ENCODE results near the gene GRIN3A. TPM values are rescaled to one million over a fixed set of nuclear protein-coding genes. Genes with fewer than 3 reads are reported as not detected.

The GRIN3A gene
- total and polyA plus RNA-seq, 2 donors: 0.09 to 0.79 TPM

DNA sequence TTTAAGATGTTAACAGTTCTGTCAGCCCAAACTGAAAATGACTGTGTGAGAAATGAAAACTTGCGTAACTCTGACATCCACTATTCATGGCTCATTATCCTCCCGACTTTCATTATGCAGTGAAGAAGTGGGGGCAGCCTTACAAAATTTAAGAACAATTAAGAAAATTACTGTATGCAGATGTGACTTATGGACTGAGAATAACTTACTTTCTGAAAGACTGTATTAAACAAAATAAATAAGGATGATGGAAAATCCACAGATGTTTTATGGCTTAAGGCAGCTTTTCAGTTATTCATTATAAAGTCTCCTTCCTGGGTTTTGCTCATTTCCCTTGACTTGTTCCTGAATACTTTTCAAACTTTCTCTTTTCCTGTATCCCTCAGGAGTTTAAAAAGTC is 55.2 kb downstream of the GRIN3A start:
- H3K4me1 ChIP-seq (ENCODE audit: insufficient read depth): no peaks in the 10 kb centered on the region
- no peak overlapping the region for H3K4me3 ChIP-seq (ENCODE audit: low read depth, low read length)
- no peak for DNase-seq (ENCODE audit: extremely low spot score)
- WGBS: 83% methylated on average over 2 of the region's 2 CpGs
- no peaks in the 10 kb centered on the region for H3K36me3 ChIP-seq (ENCODE audit: insufficient read depth)
- H3K27ac ChIP-seq (ENCODE audit: low read depth): no peak overlapping the region

DNA sequence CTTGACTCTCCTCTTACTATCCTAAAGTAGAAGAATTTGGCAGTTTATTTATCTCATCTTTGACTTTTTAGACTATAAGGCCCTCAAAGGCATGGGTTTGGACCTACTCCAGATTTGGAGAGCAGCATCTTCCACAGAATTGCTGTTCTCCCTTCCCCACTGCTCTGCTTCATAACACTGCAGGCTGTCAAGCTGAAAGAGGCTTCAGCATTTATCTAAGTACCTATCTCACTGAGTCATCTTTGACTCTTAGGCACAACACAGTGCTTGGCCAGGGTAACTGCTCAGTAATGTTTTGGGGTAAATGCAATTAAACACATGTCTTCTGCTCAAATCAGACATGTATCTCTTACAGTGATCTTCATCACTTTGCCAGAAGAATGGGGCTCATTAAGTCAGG is 60.6 kb downstream of the GRIN3A start:
- Histone ChIP-seq H3K36me3 (ENCODE audit: insufficient read depth) (no peaks in the 10 kb centered on the region), H3K4me1 (ENCODE audit: insufficient read depth) (no peaks in the 10 kb centered on the region), H3K4me3 (ENCODE audit: low read depth, low read length) (no peak overlapping the region), H3K27ac (ENCODE audit: low read depth) (no peak overlapping the region)
- no peak for DNase-seq (ENCODE audit: extremely low spot score)

DNA sequence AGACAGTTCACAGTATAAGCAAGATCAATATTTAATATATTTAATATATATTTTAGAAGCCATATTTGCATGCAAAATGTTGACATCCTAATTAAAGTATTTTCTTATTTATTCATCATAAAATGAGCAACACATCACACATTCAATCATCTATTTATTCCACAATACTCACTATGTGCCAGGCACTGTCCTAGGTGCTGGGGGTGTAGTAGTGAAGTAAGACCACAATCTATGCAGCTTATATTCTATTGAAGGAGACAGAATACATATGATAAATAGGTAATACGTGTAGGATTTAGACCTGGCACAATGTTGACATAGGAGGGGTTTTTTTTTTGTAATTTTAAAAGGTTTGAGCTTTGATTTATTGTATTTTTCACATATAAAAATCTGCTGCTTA is 63.1 kb downstream of the GRIN3A start:
- Histone ChIP-seq H3K36me3 (ENCODE audit: insufficient read depth) (no peaks in the 10 kb centered on the region), H3K4me1 (ENCODE audit: insufficient read depth) (no peaks in the 10 kb centered on the region), H3K4me3 (ENCODE audit: low read depth, low read length) (no peak overlapping the region), H3K27ac (ENCODE audit: low read depth) (no peak overlapping the region)
- WGBS: 45% methylated on average over 1 of the region's 1 CpG
- DNase-seq (ENCODE audit: extremely low spot score): no peak

DNA sequence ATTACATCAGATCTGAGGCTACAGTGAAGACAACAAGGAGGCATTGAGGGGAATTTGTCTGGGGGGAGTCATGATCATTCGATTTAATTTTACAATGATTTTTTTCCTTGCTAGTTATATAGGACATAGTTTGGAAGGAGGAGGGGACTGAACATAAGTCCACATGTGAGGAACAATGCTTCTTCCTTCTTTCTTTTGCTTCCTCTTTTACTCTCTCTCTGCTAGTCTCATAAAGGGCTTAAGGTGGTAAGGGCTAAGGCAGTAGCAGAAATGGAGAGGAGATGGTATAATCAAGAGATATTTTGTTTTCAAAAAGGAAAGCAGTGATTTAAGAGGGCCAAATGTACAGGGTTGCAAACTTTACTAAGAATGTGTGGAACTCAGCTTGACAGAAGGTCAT is 64.3 kb downstream of the GRIN3A start:
- DNase-seq (ENCODE audit: extremely low spot score): no peak
- H3K4me1 ChIP-seq (ENCODE audit: insufficient read depth): no peaks in the 10 kb centered on the region
- no peaks in the 10 kb centered on the region for H3K36me3 ChIP-seq (ENCODE audit: insufficient read depth)
- no peak overlapping the region for H3K27ac ChIP-seq (ENCODE audit: low read depth)
- no peak overlapping the region for H3K4me3 ChIP-seq (ENCODE audit: low read depth, low read length)
- 53% methylated on average over 1 of the region's 1 CpG for WGBS

DNA sequence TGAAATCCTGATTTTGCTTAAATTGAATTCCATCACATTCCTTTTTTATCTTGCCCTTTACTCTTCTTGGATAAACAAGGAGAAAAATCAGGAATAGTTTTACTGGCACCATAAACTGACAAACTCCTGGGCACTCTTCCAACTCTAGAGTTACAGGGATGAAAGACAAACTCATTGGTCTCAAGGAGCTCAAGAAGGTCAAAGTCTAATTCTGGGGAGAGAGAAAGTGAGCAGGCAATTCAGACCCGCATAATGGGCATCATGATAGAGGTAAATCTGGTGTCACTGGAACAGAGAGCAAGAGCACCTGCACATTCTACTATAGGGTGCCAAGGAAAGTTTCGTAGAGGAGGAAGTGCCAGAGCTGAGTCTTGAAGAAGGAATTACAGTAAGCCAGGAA is 64.8 kb downstream of the GRIN3A start:
- DNase-seq (ENCODE audit: extremely low spot score): no peak
- H3K36me3 ChIP-seq (ENCODE audit: insufficient read depth): no peaks in the 10 kb centered on the region
- H3K4me1 ChIP-seq (ENCODE audit: insufficient read depth): no peaks in the 10 kb centered on the region
- WGBS: 38% methylated on average over 2 of the region's 2 CpGs
- no peak overlapping the region for H3K4me3 ChIP-seq (ENCODE audit: low read depth, low read length)
- H3K27ac ChIP-seq (ENCODE audit: low read depth): no peak overlapping the region

DNA sequence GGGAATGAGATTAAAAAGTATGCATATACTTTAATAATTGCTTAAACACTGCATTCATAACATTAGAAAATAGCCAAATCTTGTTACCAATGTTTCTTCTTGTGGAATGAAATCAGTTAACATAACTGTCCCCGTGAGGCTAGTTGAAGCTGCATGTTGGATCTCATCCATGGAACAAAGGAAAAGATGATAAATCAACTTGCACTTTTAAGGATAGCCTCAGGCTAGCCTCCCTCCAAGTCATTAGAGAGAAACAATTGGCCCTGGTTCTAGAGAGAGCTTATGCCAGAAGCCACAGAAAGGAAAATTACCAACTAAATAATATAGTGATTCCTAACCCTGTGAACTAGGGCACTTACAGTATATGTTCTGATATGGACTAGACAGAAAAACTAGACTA is 66.9 kb downstream of the GRIN3A start:
- H3K4me3 ChIP-seq (ENCODE audit: low read depth, low read length): no peak overlapping the region
- H3K4me1 ChIP-seq (ENCODE audit: insufficient read depth): no peaks in the 10 kb centered on the region
- no peak for DNase-seq (ENCODE audit: extremely low spot score)
- H3K27ac ChIP-seq (ENCODE audit: low read depth): no peak overlapping the region
- WGBS: 25% methylated on average over 1 of the region's 1 CpG
- H3K36me3 ChIP-seq (ENCODE audit: insufficient read depth): no peaks in the 10 kb centered on the region

DNA sequence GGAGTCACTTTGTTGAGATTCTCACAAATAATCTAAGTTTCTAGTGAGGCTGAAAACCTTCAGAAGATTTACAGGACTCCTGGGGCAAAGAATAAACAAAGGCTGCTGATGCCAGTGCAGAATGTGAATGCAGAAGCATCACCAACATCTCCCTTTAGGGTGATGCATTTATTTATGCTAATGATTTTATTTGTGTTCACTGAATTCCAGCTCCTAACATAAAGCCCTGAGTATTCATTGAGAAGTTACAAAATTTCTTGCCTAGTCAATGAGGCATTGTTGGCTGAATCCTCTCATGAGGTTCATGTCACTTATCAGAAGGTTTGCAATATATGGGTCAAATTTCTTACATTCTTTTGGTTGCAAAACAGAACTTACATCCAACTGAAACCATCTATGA is 70.0 kb downstream of the GRIN3A start:
- H3K4me1 ChIP-seq (ENCODE audit: insufficient read depth): no peaks in the 10 kb centered on the region
- H3K36me3 ChIP-seq (ENCODE audit: insufficient read depth): no peaks in the 10 kb centered on the region
- H3K27ac ChIP-seq (ENCODE audit: low read depth): no peak overlapping the region

DNA sequence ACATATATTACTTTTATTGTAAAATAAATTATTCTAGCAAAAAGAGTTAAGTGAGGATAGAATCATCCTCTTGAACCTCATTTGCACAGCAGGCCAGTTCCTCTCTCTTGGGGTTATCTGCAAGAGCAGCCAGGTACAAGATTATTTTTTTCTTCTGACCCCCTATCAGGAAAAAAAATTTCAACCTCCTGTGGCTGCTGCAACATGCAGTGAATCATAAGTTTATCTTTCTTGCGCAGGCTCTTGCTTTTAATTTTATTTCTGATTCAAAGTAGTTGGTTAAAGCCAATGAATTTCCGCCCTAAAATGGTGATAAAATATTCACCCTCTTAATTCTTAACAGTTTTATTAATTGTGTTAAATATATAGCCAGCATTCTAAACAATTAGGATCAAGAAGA is 74.0 kb downstream of the GRIN3A start:
- no peak overlapping the region for H3K4me3 ChIP-seq (ENCODE audit: low read depth, low read length)
- no peaks in the 10 kb centered on the region for H3K4me1 ChIP-seq (ENCODE audit: insufficient read depth)
- WGBS: 71% methylated on average over 2 of the region's 2 CpGs
- DNase-seq (ENCODE audit: extremely low spot score): no peak
- H3K36me3 ChIP-seq (ENCODE audit: insufficient read depth): no peaks in the 10 kb centered on the region
- no peak overlapping the region for H3K27ac ChIP-seq (ENCODE audit: low read depth)

More for the DNA sequence above, 70.0 kb downstream of the GRIN3A start:
- no peak for DNase-seq (ENCODE audit: extremely low spot score)
- H3K4me3 ChIP-seq (ENCODE audit: low read depth, low read length): no peak overlapping the region

DNA sequence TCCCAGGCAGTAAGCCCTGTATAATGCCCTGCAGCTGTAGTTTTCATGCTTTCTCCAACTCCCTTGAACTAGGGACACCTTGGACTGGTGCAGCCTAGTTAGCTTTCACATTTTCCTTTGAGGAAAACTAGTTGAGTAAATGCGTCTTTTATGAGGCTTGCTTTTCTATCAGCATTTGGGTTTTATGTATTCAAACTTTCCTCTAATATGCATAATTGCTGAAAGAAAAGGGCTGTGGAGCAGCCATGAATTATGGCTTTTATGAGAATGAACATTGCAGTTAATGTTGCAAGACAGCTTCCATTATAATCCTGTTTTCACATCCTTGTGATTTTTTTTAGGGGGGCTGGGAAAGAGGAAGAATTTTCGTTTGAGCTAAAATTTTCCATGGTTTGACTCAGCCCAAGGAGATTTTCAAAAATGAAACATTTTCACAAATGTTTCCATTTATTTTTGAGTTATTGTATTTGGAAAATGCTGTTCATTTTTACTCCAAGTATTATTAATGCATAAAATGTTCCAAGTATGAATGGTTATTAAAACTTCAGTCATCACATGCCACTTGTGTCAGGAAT is 85.8 kb downstream of the GRIN3A start:
- no peak overlapping the region for H3K27ac ChIP-seq (ENCODE audit: low read depth)
- WGBS: 49% methylated on average over 2 of the region's 2 CpGs

DNA sequence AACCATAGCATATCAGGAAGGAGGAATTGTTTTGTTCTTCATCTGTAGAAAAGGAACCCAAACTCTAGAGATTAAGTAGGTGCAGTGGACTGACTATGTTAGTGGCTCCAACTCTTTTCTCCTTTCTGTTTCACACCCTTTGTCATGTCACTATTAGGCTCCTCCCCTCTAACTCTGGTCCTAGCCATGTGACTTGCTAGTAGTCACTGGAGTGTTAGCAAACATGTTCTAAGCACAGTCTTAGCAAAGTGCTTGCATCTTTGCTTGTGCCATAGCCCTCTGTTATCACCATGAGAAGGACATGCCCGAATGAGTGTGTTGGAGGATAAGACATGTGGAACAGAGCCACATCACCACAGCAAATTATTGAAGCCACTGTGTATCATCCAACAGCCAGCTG is 88.3 kb downstream of the GRIN3A start:
- Histone ChIP-seq H3K4me3 (ENCODE audit: low read depth, low read length) (no peak overlapping the region), H3K36me3 (ENCODE audit: insufficient read depth) (no peaks in the 10 kb centered on the region), H3K4me1 (ENCODE audit: insufficient read depth) (no peaks in the 10 kb centered on the region), H3K27ac (ENCODE audit: low read depth) (no peak overlapping the region)
- WGBS: 82% methylated on average over 1 of the region's 1 CpG
- no peak for DNase-seq (ENCODE audit: extremely low spot score)

More for the DNA sequence above, 85.8 kb downstream of the GRIN3A start:
- H3K36me3 ChIP-seq (ENCODE audit: insufficient read depth): no peaks in the 10 kb centered on the region
- H3K4me1 ChIP-seq (ENCODE audit: insufficient read depth): no peaks in the 10 kb centered on the region
- no peak overlapping the region for H3K4me3 ChIP-seq (ENCODE audit: low read depth, low read length)
- no peak for DNase-seq (ENCODE audit: extremely low spot score)

DNA sequence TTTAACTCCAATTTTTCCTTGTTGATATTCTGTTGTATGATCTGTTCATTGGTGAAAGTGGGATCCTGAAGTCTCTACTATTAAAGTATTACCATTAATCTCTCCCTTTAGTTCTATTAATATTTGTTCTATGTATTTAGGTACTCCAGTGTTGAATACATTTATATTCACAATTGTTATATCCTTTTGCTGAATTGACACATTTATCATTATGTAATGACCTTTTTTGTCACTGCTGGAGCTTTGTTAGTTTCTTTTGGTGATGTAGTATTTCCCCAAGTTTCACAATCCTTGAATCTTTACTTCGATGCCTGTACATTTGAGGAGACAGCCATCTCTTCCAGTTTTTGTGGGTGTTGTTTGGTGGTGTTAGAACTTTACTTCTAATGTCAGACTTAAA is 90.0 kb downstream of the GRIN3A start:
- WGBS: 72% methylated on average over 1 of the region's 1 CpG
- Histone ChIP-seq H3K27ac (ENCODE audit: low read depth) (no peak overlapping the region), H3K4me3 (ENCODE audit: low read depth, low read length) (no peak overlapping the region), H3K4me1 (ENCODE audit: insufficient read depth) (no peaks in the 10 kb centered on the region), H3K36me3 (ENCODE audit: insufficient read depth) (no peaks in the 10 kb centered on the region)
- no peak for DNase-seq (ENCODE audit: extremely low spot score)

DNA sequence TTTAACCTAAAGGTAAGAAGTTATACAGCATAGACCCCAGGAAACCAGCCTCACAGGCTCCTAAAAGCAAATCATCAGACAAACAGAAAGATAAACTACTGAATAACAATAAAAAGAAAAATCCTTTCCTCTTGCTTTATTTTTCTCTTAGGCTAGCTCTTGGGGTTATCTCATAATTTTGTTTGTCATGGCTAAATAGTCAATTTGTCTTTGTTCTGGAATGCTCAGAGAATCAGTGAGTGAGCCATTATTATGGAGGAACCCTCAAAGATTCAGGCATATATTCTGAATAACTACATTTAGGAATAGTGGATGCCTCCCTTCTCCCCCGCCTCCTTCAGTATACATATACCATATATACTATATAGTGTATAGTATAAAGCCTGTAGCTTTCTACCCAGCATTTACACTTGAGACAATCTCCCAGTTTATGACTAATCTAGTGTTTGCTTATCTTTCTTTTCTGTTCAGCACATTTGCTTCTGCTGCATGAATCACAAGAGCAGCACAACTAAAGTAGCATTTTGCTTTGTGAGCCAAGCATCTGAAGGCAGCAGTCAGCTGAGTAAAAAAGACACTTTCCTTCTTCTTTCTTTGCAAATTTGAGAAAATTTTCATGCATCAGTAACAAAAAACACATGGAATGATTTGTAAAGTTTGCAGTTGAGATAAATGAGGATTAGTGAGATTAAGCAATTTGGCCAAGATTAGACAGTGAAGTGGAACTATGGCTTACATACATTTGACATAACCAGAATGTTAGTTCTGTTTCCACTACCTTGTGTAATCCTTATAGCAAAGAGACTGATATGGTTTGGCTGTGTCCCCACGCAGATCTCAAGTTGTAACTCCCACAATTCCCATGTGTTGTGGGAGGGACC is 98.4 kb downstream of the GRIN3A start:
- H3K27ac ChIP-seq (ENCODE audit: low read depth): no peak overlapping the region
- H3K4me1 ChIP-seq (ENCODE audit: insufficient read depth): no peaks in the 10 kb centered on the region

DNA sequence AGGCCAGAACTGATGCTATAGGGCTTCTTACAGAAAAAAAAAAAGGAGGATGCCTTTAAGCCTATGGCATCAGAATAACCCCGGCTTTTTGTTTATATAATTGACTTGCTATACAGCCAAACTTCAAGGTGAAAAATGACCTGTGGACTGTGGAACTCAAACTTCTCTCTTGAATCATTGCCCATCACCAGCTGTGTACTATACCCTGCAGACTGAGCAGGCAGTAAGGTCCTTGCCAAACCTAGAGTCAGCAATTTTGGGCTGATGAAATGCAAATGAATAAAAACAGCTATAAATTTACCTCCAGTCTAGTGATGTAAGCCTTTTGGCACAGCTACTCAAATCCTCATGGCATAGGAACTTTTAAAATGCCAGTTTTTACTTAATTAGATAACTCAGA is 99.1 kb downstream of the GRIN3A start:
- WGBS: 34% methylated on average over 1 of the region's 1 CpG
- no peaks in the 10 kb centered on the region for H3K36me3 ChIP-seq (ENCODE audit: insufficient read depth)
- no peak overlapping the region for H3K4me3 ChIP-seq (ENCODE audit: low read depth, low read length)
- no peak for DNase-seq (ENCODE audit: extremely low spot score)
- H3K4me1 ChIP-seq (ENCODE audit: insufficient read depth): no peaks in the 10 kb centered on the region
- no peak overlapping the region for H3K27ac ChIP-seq (ENCODE audit: low read depth)

More for the DNA sequence above, 98.4 kb downstream of the GRIN3A start:
- H3K36me3 ChIP-seq (ENCODE audit: insufficient read depth): no peaks in the 10 kb centered on the region
- H3K4me3 ChIP-seq (ENCODE audit: low read depth, low read length): no peak overlapping the region
- DNase-seq (ENCODE audit: extremely low spot score): no peak
- 66% methylated on average over 2 of the region's 2 CpGs for WGBS

DNA sequence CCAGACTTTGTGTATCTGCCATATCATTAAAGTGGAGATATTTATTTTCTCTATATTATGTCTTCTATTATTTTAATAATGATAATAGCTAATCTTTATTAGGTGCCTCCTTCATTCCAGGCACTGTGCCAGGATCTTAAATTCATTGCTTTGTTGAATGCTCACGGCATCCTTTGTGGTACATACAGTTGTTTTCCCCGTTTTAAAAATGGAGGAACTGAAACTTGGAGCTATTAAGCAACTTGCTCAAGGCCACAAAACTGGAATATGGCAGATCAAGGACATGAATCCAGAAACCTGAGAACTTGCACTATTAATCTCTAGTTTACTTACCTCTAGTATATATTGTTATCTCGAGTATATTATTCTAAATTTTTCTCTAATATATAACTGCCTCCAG is 102.2 kb downstream of the GRIN3A start:
- 43% methylated on average over 3 of the region's 3 CpGs for WGBS

More for the DNA sequence above, 102.2 kb downstream of the GRIN3A start:
- no peaks in the 10 kb centered on the region for H3K36me3 ChIP-seq (ENCODE audit: insufficient read depth)
- no peak overlapping the region for H3K4me3 ChIP-seq (ENCODE audit: low read depth, low read length)
- no peaks in the 10 kb centered on the region for H3K4me1 ChIP-seq (ENCODE audit: insufficient read depth)
- H3K27ac ChIP-seq (ENCODE audit: low read depth): no peak overlapping the region
- no peak for DNase-seq (ENCODE audit: extremely low spot score)

Measured in urinary bladder (tissue), 4 donors.